ENCODE results near the gene MAP4K4.

- TF ChIP-seq, protein P1, sequence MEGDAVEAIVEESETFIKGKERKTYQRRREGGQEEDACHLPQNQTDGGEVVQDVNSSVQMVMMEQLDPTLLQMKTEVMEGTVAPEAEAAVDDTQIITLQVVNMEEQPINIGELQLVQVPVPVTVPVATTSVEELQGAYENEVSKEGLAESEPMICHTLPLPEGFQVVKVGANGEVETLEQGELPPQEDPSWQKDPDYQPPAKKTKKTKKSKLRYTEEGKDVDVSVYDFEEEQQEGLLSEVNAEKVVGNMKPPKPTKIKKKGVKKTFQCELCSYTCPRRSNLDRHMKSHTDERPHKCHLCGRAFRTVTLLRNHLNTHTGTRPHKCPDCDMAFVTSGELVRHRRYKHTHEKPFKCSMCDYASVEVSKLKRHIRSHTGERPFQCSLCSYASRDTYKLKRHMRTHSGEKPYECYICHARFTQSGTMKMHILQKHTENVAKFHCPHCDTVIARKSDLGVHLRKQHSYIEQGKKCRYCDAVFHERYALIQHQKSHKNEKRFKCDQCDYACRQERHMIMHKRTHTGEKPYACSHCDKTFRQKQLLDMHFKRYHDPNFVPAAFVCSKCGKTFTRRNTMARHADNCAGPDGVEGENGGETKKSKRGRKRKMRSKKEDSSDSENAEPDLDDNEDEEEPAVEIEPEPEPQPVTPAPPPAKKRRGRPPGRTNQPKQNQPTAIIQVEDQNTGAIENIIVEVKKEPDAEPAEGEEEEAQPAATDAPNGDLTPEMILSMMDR (IDR thresholded peaks at IDR 0.05), result no peak
- no peak for TF ChIP-seq POLR2AphosphoS5 (IDR thresholded peaks at IDR 0.05)
These were observed 2.4 kb downstream of the MAP4K4 start for GRCh38 chr2:101699755-101700461.

Data from stomach (tissue), 4 donors.